Keratinocyte (primary cell): Measurements from ENCODE around the gene ASCL2. TPM values are rescaled to one million over a fixed set of nuclear protein-coding genes. Genes with fewer than 3 reads are reported as not detected.

Experiments used
- DNase-seq: peaks from one replicate; pipeline ENCODE4 v3.0.0-alpha.2; 2011; ENCODE audit warnings: low read depth, missing footprints, low spot score
- FAIRE-seq: peaks from 2 replicates; lab custom pipeline; 2011; peaks lifted over from hg19 to GRCh38; lab: Jason Lieb, UNC
- H2AFZ ChIP-seq: 2 replicates; pipeline ENCODE4 v1.6.0; 2012; ENCODE audit warnings: low read length, control low read depth, inconsistent platforms; ENCODE audit not compliant: control insufficient read depth
- H3K27ac ChIP-seq: 2 replicates; pipeline ENCODE4 v1.5.1; 2011; ENCODE audit warnings: low read length; ENCODE audit not compliant: control insufficient read depth, insufficient read depth
- H3K27me3 ChIP-seq: 3 replicates; pipeline ENCODE4 v1.6.0; 2011; ENCODE audit warnings: low read length; ENCODE audit not compliant: control insufficient read depth, insufficient read depth; ENCODE audit errors: extremely low read depth
- H3K36me3 ChIP-seq, 2 experiments: 2 replicates in 1 of 2; 3 replicates in 1 of 2; pipeline ENCODE4 v1.5.1; 2011; ENCODE audit warnings: low read length in 2 of 2, mild to moderate bottlenecking in 1 of 2; ENCODE audit not compliant: control insufficient read depth in 2 of 2, insufficient read depth in 2 of 2; ENCODE audit errors: extremely low read depth in 1 of 2
- H3K4me1 ChIP-seq: 3 replicates; pipeline ENCODE4 v1.5.1; 2011; ENCODE audit warnings: low read length; ENCODE audit not compliant: control insufficient read depth, insufficient read depth; ENCODE audit errors: extremely low read depth
- H3K4me2 ChIP-seq: 3 replicates; pipeline ENCODE4 v1.6.0; 2011; ENCODE audit warnings: low read depth, low read length; ENCODE audit not compliant: control insufficient read depth, insufficient read depth; ENCODE audit errors: extremely low read depth
- H3K4me3 ChIP-seq, 3 experiments: fragments of 200-600 bp in 1 of 3; sonication (generic) in 1 of 3; 2 replicates in 2 of 3; 3 replicates in 1 of 3; pipeline ENCODE4 v1.5.1; 2011 to 2016; ENCODE audit warnings: low read length in 3 of 3, mild to moderate bottlenecking in 3 of 3, control low read depth in 2 of 3, inconsistent platforms in 1 of 3, low read depth in 1 of 3, mixed read lengths in 1 of 3, mixed run types in 1 of 3, moderate library complexity in 1 of 3; ENCODE audit not compliant: control insufficient read depth in 2 of 3, insufficient read depth in 2 of 3; ENCODE audit errors: extremely low read depth in 1 of 3
- H3K79me2 ChIP-seq: 2 replicates; pipeline ENCODE4 v1.6.0; 2012; ENCODE audit warnings: low read length; ENCODE audit not compliant: control insufficient read depth, insufficient read depth
- H3K9ac ChIP-seq: 3 replicates; pipeline ENCODE4 v1.6.0; 2011; ENCODE audit warnings: low read length; ENCODE audit not compliant: control insufficient read depth, insufficient read depth; ENCODE audit errors: extremely low read depth
- H3K9me1 ChIP-seq: 3 replicates; pipeline ENCODE4 v1.6.0; 2011; ENCODE audit warnings: low read length; ENCODE audit not compliant: control insufficient read depth, insufficient read depth; ENCODE audit errors: extremely low read depth
- H3K9me3 ChIP-seq: 2 replicates; pipeline ENCODE4 v1.5.1; 2012; ENCODE audit warnings: low read depth, low read length; ENCODE audit not compliant: control insufficient read depth
- H4K20me1 ChIP-seq: 3 replicates; pipeline ENCODE4 v1.6.0; 2011; ENCODE audit warnings: low read length; ENCODE audit not compliant: control insufficient read depth, insufficient read depth; ENCODE audit errors: extremely low read depth
- CTCF ChIP-seq, 3 experiments: IDR thresholded peaks in 1 of 3; conservative IDR thresholded peaks in 1 of 3; optimal IDR thresholded peaks in 1 of 3; 2 replicates in 2 of 3; 3 replicates in 1 of 3; pipeline versions ENCODE3 to v1.5.1; 2011; ENCODE audit warnings: low read length in 3 of 3, mild to moderate bottlenecking in 3 of 3, moderate library complexity in 2 of 3, control low read depth in 1 of 3, inconsistent platforms in 1 of 3; ENCODE audit not compliant: insufficient read depth in 2 of 3; ENCODE audit errors: extremely low read depth in 1 of 3
- EZH2 ChIP-seq: IDR thresholded peaks from one replicate; pipeline ENCODE4 v1.6.1; 2012; ENCODE audit warnings: inconsistent platforms, mild to moderate bottlenecking, low read length, moderate library complexity
- dilution Hi-C: fragments of 300-500 bp; cut with MboI; formaldehyde crosslinking; loops from one replicate; pipeline ENCODE4 v1.7.0; 2020; ENCODE audit warnings: low sequenced_read_pairs; ENCODE audit not compliant: extremely low pct_ligation_motif_present
- polyA plus RNA-seq, 5 experiments: library from polyadenylated mRNA; depleted of rRNA in 3 of 5; stranded (reverse) in 3 of 5; stranded (forward) in 1 of 5; unstranded in 1 of 5; fragments of >200 nt; gene quantifications; 1 replicate in 1 of 5; 2 replicates in 3 of 5; 3 replicates in 1 of 5; pipeline versions ENCODE4 v1.2.1 to v1.2.3, GENCODE V29; 2011 to 2012; ENCODE audit warnings: missing spikeins in 2 of 5, low read depth in 1 of 5, low replicate concordance in 1 of 5

Gene ASCL2
- polyA plus RNA-seq, 1 donor (not counting 4 experiments of a cell fraction or from before 2014, with no cell fraction given) = 0.26 TPM

- Histone ChIP-seq H4K20me1 (no peaks in the 10 kb centered on the region), H3K27ac (no peak overlapping the region), H3K4me1 (no peaks in the 10 kb centered on the region), H3K9ac (no peak overlapping the region), H2AFZ (no peak overlapping the region), H3K4me2 (no peak overlapping the region), H3K9me3 (no peaks in the 10 kb centered on the region), H3K27me3 (peaks cover 24% of the 10 kb centered on the region), H3K4me3 (no peak overlapping the region), H3K9me1 (no peaks in the 10 kb centered on the region), H3K36me3 (no peaks in the 10 kb centered on the region), H3K79me2 (no peaks in the 10 kb centered on the region)
- FAIRE-seq (no peak), DNase-seq (no peak)
- dilution Hi-C loops = no loop called here
- TF ChIP-seq CTCF (optimal IDR thresholded peaks at IDR 0.05 in 1 of 3, IDR thresholded peaks at IDR 0.05 in 1 of 3, conservative IDR thresholded peaks at IDR 0.05 in 1 of 3; ENCODE audit: extremely low read depth in 1 of 3, insufficient read depth in 2 of 3, low read length in 3 of 3) (no peak), EZH2 (no peak)
Observed at GRCh38 chr11:2293984-2294925, 23.9 kb upstream of the ASCL2 start.

GRCh38 chr11:2293531-2293971 is 23.2 kb upstream of the ASCL2 start:
- no peak for FAIRE-seq
- Histone ChIP-seq H2AFZ (no peak overlapping the region), H3K4me3 (no peak overlapping the region), H3K9me1 (no peaks in the 10 kb centered on the region), H4K20me1 (no peaks in the 10 kb centered on the region), H3K4me2 (no peak overlapping the region), H3K27ac (no peak overlapping the region), H3K4me1 (no peaks in the 10 kb centered on the region), H3K9me3 (no peaks in the 10 kb centered on the region), H3K27me3 (peaks cover 20% of the 10 kb centered on the region), H3K9ac (no peak overlapping the region), H3K79me2 (no peaks in the 10 kb centered on the region), H3K36me3 (no peaks in the 10 kb centered on the region)
- DNase-seq = no peak
- no peak for TF ChIP-seq CTCF (optimal IDR thresholded peaks at IDR 0.05 in 1 of 3, IDR thresholded peaks at IDR 0.05 in 1 of 3, conservative IDR thresholded peaks at IDR 0.05 in 1 of 3; ENCODE audit: extremely low read depth in 1 of 3, insufficient read depth in 2 of 3, low read length in 3 of 3)
- TF ChIP-seq EZH2 = no peak
- dilution Hi-C loops = no loop called here
